ENCODE results near the gene EPN1.

The EPN1 gene

GRCh38 chr19:55653651-55654322, 21.2 kb upstream of the EPN1 start:
- Histone ChIP-seq H3K27me3 (ENCODE audit: control insufficient read depth in 2 of 2, insufficient read depth in 2 of 2, low read length in 2 of 2) (no peaks in the 10 kb centered on the region), H3K9me3 (ENCODE audit: control insufficient read depth in 2 of 2, low read length in 2 of 2) (no peaks in the 10 kb centered on the region), H3K27ac (ENCODE audit: low read depth in 2 of 2, low read length in 2 of 2) (peak overlapping the region; percentile 96 to 97), H3K36me3 (ENCODE audit: control insufficient read depth in 2 of 2, insufficient read depth in 2 of 2, low read length in 2 of 2) (peaks cover 1 to 3% of the 10 kb centered on the region in 2 donors), H3K9ac (ENCODE audit: low read depth in 1 of 2, low read length in 2 of 2) (peak overlapping the region; percentile 92 to 99), H3K4me3 (ENCODE audit: low read length in 2 of 2) (peak overlapping the region; percentile 83 to 92), H3K4me1 (ENCODE audit: control insufficient read depth in 2 of 2, insufficient read depth in 2 of 2, low read length in 2 of 2) (peaks cover 27 to 30% of the 10 kb centered on the region in 2 donors)

DNA sequence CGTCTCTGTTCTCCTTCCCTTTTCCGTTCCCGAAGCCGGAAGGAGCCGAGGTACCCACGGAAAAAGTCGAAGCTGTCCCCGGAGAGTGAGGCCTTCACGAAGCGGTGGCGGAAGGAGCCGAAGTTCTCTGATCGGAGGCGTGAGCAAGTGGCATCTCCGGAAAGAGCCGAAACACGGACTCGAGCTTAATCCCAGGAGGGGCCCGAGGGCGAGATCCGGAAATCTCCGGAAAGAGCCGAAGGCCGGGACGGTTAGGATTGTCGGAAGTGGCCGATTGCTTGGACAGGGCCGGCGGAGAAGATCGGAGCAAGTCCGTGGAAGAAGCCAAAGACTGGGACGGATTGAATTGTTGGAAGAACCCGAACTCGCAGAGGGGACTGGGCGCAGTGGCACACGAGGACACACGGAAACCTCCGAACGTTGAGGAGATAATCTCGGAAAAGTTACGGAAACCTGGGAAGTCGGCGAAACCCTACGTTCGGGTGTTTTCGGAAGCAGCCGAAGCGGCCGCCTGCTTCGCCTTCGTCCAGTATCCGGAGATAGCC, 20.6 kb upstream of the EPN1 start:
- Histone ChIP-seq H3K4me3 (ENCODE audit: low read length in 2 of 2) (peak overlapping the region; percentile 83 to 92), H3K9me3 (ENCODE audit: control insufficient read depth in 2 of 2, low read length in 2 of 2) (no peaks in the 10 kb centered on the region), H3K27ac (ENCODE audit: low read depth in 2 of 2, low read length in 2 of 2) (peak overlapping the region; percentile 96 to 97), H3K36me3 (ENCODE audit: control insufficient read depth in 2 of 2, insufficient read depth in 2 of 2, low read length in 2 of 2) (peaks cover 5% of the 10 kb centered on the region in 2 donors), H3K9ac (ENCODE audit: low read depth in 1 of 2, low read length in 2 of 2) (peak overlapping the region; percentile 92 to 99), H3K27me3 (ENCODE audit: control insufficient read depth in 2 of 2, insufficient read depth in 2 of 2, low read length in 2 of 2) (no peaks in the 10 kb centered on the region), H3K4me1 (ENCODE audit: control insufficient read depth in 2 of 2, insufficient read depth in 2 of 2, low read length in 2 of 2) (peaks cover 26 to 30% of the 10 kb centered on the region in 2 donors)

DNA sequence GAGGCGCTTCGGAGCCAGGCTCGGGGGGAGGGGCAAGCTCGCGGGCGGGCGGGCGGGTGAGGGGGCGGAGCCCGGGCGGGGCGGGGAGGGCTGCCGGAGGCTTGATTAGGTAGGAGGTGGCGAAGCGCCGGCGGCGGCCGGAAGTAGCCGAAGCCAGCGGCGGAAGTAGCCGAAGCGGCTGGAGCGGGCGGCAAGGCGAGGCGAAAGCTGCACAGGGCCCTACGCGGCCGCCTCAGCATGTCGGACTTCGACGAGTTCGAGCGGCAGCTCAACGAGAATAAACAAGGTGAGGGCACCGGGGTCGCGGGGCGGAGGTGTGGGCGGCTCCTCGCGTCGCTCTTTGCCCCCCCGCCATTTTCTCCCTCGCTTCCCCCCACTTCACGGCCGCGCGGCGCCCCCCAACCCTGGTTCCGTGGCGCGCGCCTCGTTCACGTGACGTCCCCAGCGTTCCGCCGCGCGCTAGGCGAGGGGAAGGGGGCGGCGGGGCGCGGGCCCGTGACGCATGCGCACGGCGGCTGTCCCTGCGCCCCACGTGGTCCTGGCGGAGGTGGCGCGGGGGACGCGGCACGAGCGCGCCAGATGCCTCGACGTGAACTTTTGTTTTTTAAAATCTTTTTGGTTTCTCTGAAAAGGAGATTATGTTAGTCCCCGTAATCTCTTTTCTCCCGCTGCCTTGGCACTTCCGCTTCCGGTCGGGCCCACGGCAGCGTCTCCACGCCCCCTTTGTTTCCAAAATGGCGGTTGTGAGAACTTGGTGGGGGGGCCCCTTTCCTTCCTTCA, 20.0 kb upstream of the EPN1 start, which contains the start of gene U2AF2:
Gene U2AF2, plus strand, starts transcription at position 168 of the 780 bp plus-strand sequence. Its CDS starts 70 bp downstream, at position 238.
- peaks cover 26 to 30% of the 10 kb centered on the region in 2 donors for H3K4me1 ChIP-seq (ENCODE audit: control insufficient read depth in 2 of 2, insufficient read depth in 2 of 2, low read length in 2 of 2)
- H3K4me3 ChIP-seq (ENCODE audit: low read length in 2 of 2): peak within 1 kb of the TSS; percentile 85 to 94
- no peaks in the 10 kb centered on the region for H3K9me3 ChIP-seq (ENCODE audit: control insufficient read depth in 2 of 2, low read length in 2 of 2)
- H3K9ac ChIP-seq (ENCODE audit: low read depth in 1 of 2, low read length in 2 of 2): peak within 1 kb of the TSS; percentile 96 to 99
- H3K36me3 ChIP-seq (ENCODE audit: control insufficient read depth in 2 of 2, insufficient read depth in 2 of 2, low read length in 2 of 2): peaks cover 10 to 12% of the 10 kb centered on the region in 2 donors
- no peaks in the 10 kb centered on the region for H3K27me3 ChIP-seq (ENCODE audit: control insufficient read depth in 2 of 2, insufficient read depth in 2 of 2, low read length in 2 of 2)
- peak within 1 kb of the TSS; percentile 98 to 99 for H3K27ac ChIP-seq (ENCODE audit: low read depth in 2 of 2, low read length in 2 of 2)

- H3K4me1 ChIP-seq (ENCODE audit: control insufficient read depth in 2 of 2, insufficient read depth in 2 of 2, low read length in 2 of 2): peaks cover 26 to 30% of the 10 kb centered on the region in 2 donors
- peak overlapping the region; percentile 85 to 94 for H3K4me3 ChIP-seq (ENCODE audit: low read length in 2 of 2)
- H3K36me3 ChIP-seq (ENCODE audit: control insufficient read depth in 2 of 2, insufficient read depth in 2 of 2, low read length in 2 of 2): peaks cover 13 to 17% of the 10 kb centered on the region in 2 donors
- H3K9me3 ChIP-seq (ENCODE audit: control insufficient read depth in 2 of 2, low read length in 2 of 2): no peaks in the 10 kb centered on the region
- peak overlapping the region; percentile 98 to 99 for H3K27ac ChIP-seq (ENCODE audit: low read depth in 2 of 2, low read length in 2 of 2)
- peak overlapping the region; percentile 87 to 96 for H3K9ac ChIP-seq (ENCODE audit: low read depth in 1 of 2, low read length in 2 of 2)
- H3K27me3 ChIP-seq (ENCODE audit: control insufficient read depth in 2 of 2, insufficient read depth in 2 of 2, low read length in 2 of 2): no peaks in the 10 kb centered on the region
Measured at GRCh38 chr19:55655648-55656040, 19.4 kb upstream of the EPN1 start.

DNA sequence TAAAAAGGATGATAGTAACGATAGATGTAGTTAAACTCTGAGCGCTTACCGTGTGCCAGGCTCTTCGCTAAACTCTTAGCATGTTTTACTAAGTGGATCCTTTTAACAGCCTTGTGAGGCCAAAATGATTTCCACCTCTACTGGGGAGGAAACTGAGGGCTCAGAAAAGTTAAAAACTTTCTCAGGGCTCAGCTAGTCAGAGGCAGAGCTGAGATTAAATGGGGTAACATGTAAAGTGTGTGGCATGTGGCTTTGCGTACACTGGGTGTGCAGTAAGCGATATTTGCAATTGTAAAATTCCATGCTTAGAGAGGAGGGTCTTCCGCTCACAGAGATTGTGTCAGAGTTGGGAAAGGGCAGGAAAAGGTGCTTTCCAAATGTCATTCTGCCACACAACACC, 18.5 kb upstream of the EPN1 start:
- peaks cover 26 to 30% of the 10 kb centered on the region in 2 donors for H3K4me1 ChIP-seq (ENCODE audit: control insufficient read depth in 2 of 2, insufficient read depth in 2 of 2, low read length in 2 of 2)
- H3K27me3 ChIP-seq (ENCODE audit: control insufficient read depth in 2 of 2, insufficient read depth in 2 of 2, low read length in 2 of 2): no peaks in the 10 kb centered on the region
- H3K9ac ChIP-seq (ENCODE audit: low read depth in 1 of 2, low read length in 2 of 2): peak overlapping the region; percentile 87 to 96
- no peaks in the 10 kb centered on the region for H3K9me3 ChIP-seq (ENCODE audit: control insufficient read depth in 2 of 2, low read length in 2 of 2)
- H3K4me3 ChIP-seq (ENCODE audit: low read length in 2 of 2): peak overlapping the region; percentile 85 to 94
- H3K36me3 ChIP-seq (ENCODE audit: control insufficient read depth in 2 of 2, insufficient read depth in 2 of 2, low read length in 2 of 2): peaks cover 21 to 27% of the 10 kb centered on the region in 2 donors
- no peak overlapping the region for H3K27ac ChIP-seq (ENCODE audit: low read depth in 2 of 2, low read length in 2 of 2)

- H3K27me3 ChIP-seq (ENCODE audit: control insufficient read depth in 2 of 2, insufficient read depth in 2 of 2, low read length in 2 of 2): no peaks in the 10 kb centered on the region
- peak overlapping the region; percentile 49 to 87 for H3K9ac ChIP-seq (ENCODE audit: low read depth in 1 of 2, low read length in 2 of 2)
- peaks cover 26 to 30% of the 10 kb centered on the region in 2 donors for H3K4me1 ChIP-seq (ENCODE audit: control insufficient read depth in 2 of 2, insufficient read depth in 2 of 2, low read length in 2 of 2)
- H3K36me3 ChIP-seq (ENCODE audit: control insufficient read depth in 2 of 2, insufficient read depth in 2 of 2, low read length in 2 of 2): peaks cover 27 to 32% of the 10 kb centered on the region in 2 donors
- H3K9me3 ChIP-seq (ENCODE audit: control insufficient read depth in 2 of 2, low read length in 2 of 2): no peaks in the 10 kb centered on the region
- H3K4me3 ChIP-seq (ENCODE audit: low read length in 2 of 2): peak overlapping the region; percentile 85 to 94
- no peak overlapping the region for H3K27ac ChIP-seq (ENCODE audit: low read depth in 2 of 2, low read length in 2 of 2)
Measured at GRCh38 chr19:55656988-55657747, 17.9 kb upstream of the EPN1 start.

DNA sequence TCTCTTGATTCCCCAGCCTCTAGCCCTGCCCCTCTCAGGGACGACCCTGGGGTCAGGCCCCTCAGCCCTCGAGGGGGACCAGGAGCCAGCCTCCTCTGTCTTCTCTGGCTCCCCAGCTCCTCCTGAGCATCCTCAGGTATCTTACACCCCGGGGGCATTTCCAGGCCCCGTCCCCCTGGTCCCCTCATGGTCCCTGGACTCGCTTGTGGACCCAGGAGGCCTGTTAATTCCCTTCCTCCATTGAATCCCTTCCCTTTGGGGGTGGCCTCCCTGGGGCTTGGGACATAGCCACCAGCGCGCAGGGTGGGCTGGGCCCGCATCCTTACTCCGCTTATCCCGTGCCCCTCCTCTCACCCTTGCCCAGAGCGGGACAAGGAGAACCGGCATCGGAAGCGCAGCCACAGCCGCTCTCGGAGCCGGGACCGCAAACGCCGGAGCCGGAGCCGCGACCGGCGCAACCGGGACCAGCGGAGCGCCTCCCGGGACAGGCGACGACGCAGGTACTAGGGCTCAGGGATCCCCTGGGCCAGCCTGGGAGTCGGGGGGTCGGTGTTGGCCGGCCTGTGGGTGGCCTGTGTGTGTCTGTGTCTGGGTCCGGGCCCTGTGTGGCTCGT, 16.1 kb upstream of the EPN1 start:
- peaks cover 43 to 48% of the 10 kb centered on the region in 2 donors for H3K36me3 ChIP-seq (ENCODE audit: control insufficient read depth in 2 of 2, insufficient read depth in 2 of 2, low read length in 2 of 2)
- no peak overlapping the region for H3K27ac ChIP-seq (ENCODE audit: low read depth in 2 of 2, low read length in 2 of 2)
- peaks cover 26 to 30% of the 10 kb centered on the region in 2 donors for H3K4me1 ChIP-seq (ENCODE audit: control insufficient read depth in 2 of 2, insufficient read depth in 2 of 2, low read length in 2 of 2)
- no peak overlapping the region for H3K9ac ChIP-seq (ENCODE audit: low read depth in 1 of 2, low read length in 2 of 2)
- H3K9me3 ChIP-seq (ENCODE audit: control insufficient read depth in 2 of 2, low read length in 2 of 2): no peaks in the 10 kb centered on the region
- no peak overlapping the region for H3K4me3 ChIP-seq (ENCODE audit: low read length in 2 of 2)
- H3K27me3 ChIP-seq (ENCODE audit: control insufficient read depth in 2 of 2, insufficient read depth in 2 of 2, low read length in 2 of 2): no peaks in the 10 kb centered on the region

GRCh38 chr19:55659822-55660221, 15.2 kb upstream of the EPN1 start:
- Histone ChIP-seq H3K27me3 (ENCODE audit: control insufficient read depth in 2 of 2, insufficient read depth in 2 of 2, low read length in 2 of 2) (no peaks in the 10 kb centered on the region), H3K27ac (ENCODE audit: low read depth in 2 of 2, low read length in 2 of 2) (no peak overlapping the region), H3K36me3 (ENCODE audit: control insufficient read depth in 2 of 2, insufficient read depth in 2 of 2, low read length in 2 of 2) (peaks cover 51 to 55% of the 10 kb centered on the region in 2 donors), H3K9ac (ENCODE audit: low read depth in 1 of 2, low read length in 2 of 2) (no peak overlapping the region), H3K4me3 (ENCODE audit: low read length in 2 of 2) (no peak overlapping the region), H3K4me1 (ENCODE audit: control insufficient read depth in 2 of 2, insufficient read depth in 2 of 2, low read length in 2 of 2) (peaks cover 26 to 30% of the 10 kb centered on the region in 2 donors), H3K9me3 (ENCODE audit: control insufficient read depth in 2 of 2, low read length in 2 of 2) (no peaks in the 10 kb centered on the region)

GRCh38 chr19:55660404-55660803, 14.6 kb upstream of the EPN1 start:
- Histone ChIP-seq H3K4me3 (ENCODE audit: low read length in 2 of 2) (no peak overlapping the region), H3K27ac (ENCODE audit: low read depth in 2 of 2, low read length in 2 of 2) (no peak overlapping the region), H3K27me3 (ENCODE audit: control insufficient read depth in 2 of 2, insufficient read depth in 2 of 2, low read length in 2 of 2) (no peaks in the 10 kb centered on the region), H3K9ac (ENCODE audit: low read depth in 1 of 2, low read length in 2 of 2) (no peak overlapping the region), H3K9me3 (ENCODE audit: control insufficient read depth in 2 of 2, low read length in 2 of 2) (no peaks in the 10 kb centered on the region), H3K4me1 (ENCODE audit: control insufficient read depth in 2 of 2, insufficient read depth in 2 of 2, low read length in 2 of 2) (peaks cover 26 to 30% of the 10 kb centered on the region in 2 donors), H3K36me3 (ENCODE audit: control insufficient read depth in 2 of 2, insufficient read depth in 2 of 2, low read length in 2 of 2) (peaks cover 55% of the 10 kb centered on the region in 2 donors)
